Measurements from ENCODE around the gene MAT2A. TPM values are rescaled to one million over a fixed set of nuclear protein-coding genes. Genes with fewer than 3 reads are reported as not detected.

The MAT2A gene
- total RNA-seq, 1 experiment from 2014 or later: 309 TPM

DNA sequence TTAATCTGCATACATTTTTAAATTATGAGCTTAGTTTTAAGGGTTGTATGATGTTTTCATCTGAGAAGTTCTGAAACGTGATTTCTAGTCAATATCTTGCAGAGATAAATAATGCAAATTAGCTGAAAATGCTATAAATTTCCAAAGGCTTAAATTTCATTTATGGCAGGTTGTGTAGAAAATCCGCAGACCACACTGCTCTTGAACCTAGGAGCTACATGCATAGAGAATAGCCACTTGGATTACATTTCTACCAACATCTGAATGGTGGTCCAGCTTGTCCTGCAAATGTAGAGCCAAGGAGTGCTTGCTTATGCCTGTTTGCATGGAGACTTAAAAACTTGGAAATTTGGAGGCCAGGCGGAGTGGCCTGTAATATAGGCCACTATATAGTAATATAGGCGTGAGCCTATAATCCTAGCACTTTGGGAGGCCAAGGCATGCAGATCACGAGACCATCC lies 6.8 kb downstream of the MAT2A start:
- TF ChIP-seq EZH2 (IDR thresholded peaks at IDR 0.05; ENCODE audit: low read length, unreplicated experiment) (no peak), EZH2phosphoT487 (IDR thresholded peaks at IDR 0.05; ENCODE audit: borderline replicate concordance, low read length) (no peak)
- TF ChIP-seq, protein P1, sequence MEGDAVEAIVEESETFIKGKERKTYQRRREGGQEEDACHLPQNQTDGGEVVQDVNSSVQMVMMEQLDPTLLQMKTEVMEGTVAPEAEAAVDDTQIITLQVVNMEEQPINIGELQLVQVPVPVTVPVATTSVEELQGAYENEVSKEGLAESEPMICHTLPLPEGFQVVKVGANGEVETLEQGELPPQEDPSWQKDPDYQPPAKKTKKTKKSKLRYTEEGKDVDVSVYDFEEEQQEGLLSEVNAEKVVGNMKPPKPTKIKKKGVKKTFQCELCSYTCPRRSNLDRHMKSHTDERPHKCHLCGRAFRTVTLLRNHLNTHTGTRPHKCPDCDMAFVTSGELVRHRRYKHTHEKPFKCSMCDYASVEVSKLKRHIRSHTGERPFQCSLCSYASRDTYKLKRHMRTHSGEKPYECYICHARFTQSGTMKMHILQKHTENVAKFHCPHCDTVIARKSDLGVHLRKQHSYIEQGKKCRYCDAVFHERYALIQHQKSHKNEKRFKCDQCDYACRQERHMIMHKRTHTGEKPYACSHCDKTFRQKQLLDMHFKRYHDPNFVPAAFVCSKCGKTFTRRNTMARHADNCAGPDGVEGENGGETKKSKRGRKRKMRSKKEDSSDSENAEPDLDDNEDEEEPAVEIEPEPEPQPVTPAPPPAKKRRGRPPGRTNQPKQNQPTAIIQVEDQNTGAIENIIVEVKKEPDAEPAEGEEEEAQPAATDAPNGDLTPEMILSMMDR (conservative IDR thresholded peaks at IDR 0.05; ENCODE audit: low read depth, low read length): no peak
- ChIA-PET CTCF (no interaction called here), POLR2A (ENCODE audit: unreplicated experiment) (interaction anchor here (0.6 to 0.7 kb wide), 2 partner anchors 41 to 175 kb away, joined by 3 read pairs; no protein-coding TSS in a partner anchor)
- intact Hi-C loops (cut with micrococcal nuclease): loop anchor here (2.0 kb wide), 1 partner anchor 47 kb away; no protein-coding TSS in a partner anchor
- H3K27me3 ChIP-seq (ENCODE audit: low read length): no peaks in the 10 kb centered on the region
- peak; percentile 33 for DNase-seq
- no peak overlapping the region; the same call in 1 of the 2 replicates for H3K4me2 ChIP-seq (ENCODE audit: low read length)
- no TSS peak for BruUV-seq (replicated peaks)
- peaks cover 67% of the 10 kb centered on the region for H3F3A ChIP-seq (ENCODE audit: low read length, unreplicated experiment)
- H3K4me3 ChIP-seq (ENCODE audit: low read length): no peak overlapping the region
- H3K79me2 ChIP-seq (ENCODE audit: low read length): peaks cover 25% of the 10 kb centered on the region
- H3K9me2 ChIP-seq (replicated peaks; ENCODE audit: low read length): no peaks in the 10 kb centered on the region
- H4K20me1 ChIP-seq (ENCODE audit: low read length): peaks cover 45% of the 10 kb centered on the region
- H3K9ac ChIP-seq (ENCODE audit: low read length): no peak overlapping the region
- peak overlapping the region; percentile 1; the same call in 1 of the 2 replicates for H3K27ac ChIP-seq (ENCODE audit: low read length)
- H3K9me3 ChIP-seq (ENCODE audit: low read length): no peaks in the 10 kb centered on the region
- H3K36me3 ChIP-seq (ENCODE audit: low read depth, low read length): peaks cover 51% of the 10 kb centered on the region
- no peak overlapping the region for H2AFZ ChIP-seq (ENCODE audit: low read length)
- peaks cover 29% of the 10 kb centered on the region for H3K4me1 ChIP-seq (ENCODE audit: insufficient read depth, low read length)
- peak; percentile 11; the same call in 1 of the 2 replicates for ATAC-seq

DNA sequence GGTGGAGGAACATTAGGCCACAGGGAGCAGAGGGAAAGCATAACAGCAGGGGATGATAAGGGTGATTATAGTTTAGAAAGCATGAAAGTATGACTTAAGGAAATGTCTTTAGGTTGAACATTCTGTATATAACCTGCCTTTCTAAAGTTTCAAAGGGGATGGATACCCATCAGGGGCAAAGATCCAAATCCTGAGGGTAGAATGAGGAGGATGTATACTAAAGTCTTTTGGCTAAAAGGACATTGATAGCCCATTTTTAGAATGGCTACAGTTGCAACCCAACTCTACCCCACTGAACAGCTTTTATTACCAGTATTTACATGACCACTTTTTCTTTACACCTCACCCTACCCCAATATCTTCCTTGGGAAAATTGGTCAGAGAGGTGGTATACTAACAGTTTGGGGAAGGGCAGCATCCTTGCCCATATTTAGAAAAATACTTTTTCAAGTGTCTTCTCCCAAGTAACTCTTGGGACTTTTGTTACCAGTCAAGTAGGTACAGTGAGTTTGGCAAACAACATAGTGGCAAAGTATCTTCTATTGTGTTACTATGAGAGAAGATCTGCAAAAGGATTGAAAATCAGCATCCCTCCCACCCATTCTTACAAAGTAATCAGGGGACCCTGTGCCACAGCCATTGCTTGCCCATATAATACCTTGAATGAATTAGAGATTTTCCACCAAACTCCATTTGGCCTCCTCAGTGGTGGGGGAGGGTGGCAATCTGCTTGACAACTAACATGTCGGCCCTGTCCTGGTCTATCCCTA lies 8.3 kb downstream of the MAT2A start:
- ChIA-PET CTCF (no interaction called here), POLR2A (ENCODE audit: unreplicated experiment) (interaction anchor here (0.5 to 0.6 kb wide), 2 partner anchors 127 to 205 kb away, joined by 3 read pairs; no protein-coding TSS in a partner anchor)
- Histone ChIP-seq H4K20me1 (ENCODE audit: low read length) (peaks cover 31% of the 10 kb centered on the region), H3K27ac (ENCODE audit: low read length) (peak overlapping the region; percentile 11), H3K79me2 (ENCODE audit: low read length) (peaks cover 11% of the 10 kb centered on the region), H2AFZ (ENCODE audit: low read length) (no peak overlapping the region), H3K9ac (ENCODE audit: low read length) (no peak overlapping the region), H3K9me3 (ENCODE audit: low read length) (no peaks in the 10 kb centered on the region), H3K4me2 (ENCODE audit: low read length) (no peak overlapping the region), H3K4me1 (ENCODE audit: insufficient read depth, low read length) (peaks cover 24% of the 10 kb centered on the region), H3K36me3 (ENCODE audit: low read depth, low read length) (peaks cover 47% of the 10 kb centered on the region), H3F3A (ENCODE audit: low read length, unreplicated experiment) (peaks cover 53% of the 10 kb centered on the region), H3K9me2 (replicated peaks; ENCODE audit: low read length) (no peaks in the 10 kb centered on the region), H3K27me3 (ENCODE audit: low read length) (no peaks in the 10 kb centered on the region), H3K4me3 (ENCODE audit: low read length) (no peak overlapping the region)
- BruUV-seq (replicated peaks): no TSS peak
- peak; percentile 9 for ATAC-seq
- peak; percentile 36 for DNase-seq
- TF ChIP-seq, protein P1 (conservative IDR thresholded peaks at IDR 0.05; ENCODE audit: low read depth, low read length): no peak
- TF ChIP-seq EZH2phosphoT487 (IDR thresholded peaks at IDR 0.05; ENCODE audit: borderline replicate concordance, low read length): no peak
- intact Hi-C loops (cut with micrococcal nuclease): loop anchor here (2.0 kb wide), 1 partner anchor 48 kb away; no protein-coding TSS in a partner anchor

All from PC-3 (cell line).